Colonic mucosa (tissue), 4 donors: ENCODE measurements around the gene ZFYVE21. TPM values are rescaled to one million over a fixed set of nuclear protein-coding genes. Genes with fewer than 3 reads are reported as not detected.
A peak's percentile ranks its signal among the peaks of the same experiment; 100 is the strongest.

ENCODE experiments used
- DNase-seq: peaks from one replicate; pipeline ENCODE4 v3.0.0-alpha.2; 2020
- H3K27ac ChIP-seq: fragments of 200-600 bp; one replicate; pipeline ENCODE4 v1.8.0; 2021
- H3K27me3 ChIP-seq: fragments of 200-600 bp; one replicate; pipeline ENCODE4 v1.8.0; 2021
- H3K36me3 ChIP-seq: fragments of 200-600 bp; one replicate; pipeline ENCODE4 v1.8.0; 2021
- H3K4me1 ChIP-seq: fragments of 200-600 bp; one replicate; pipeline ENCODE4 v1.8.0; 2021; ENCODE audit warnings: mild to moderate bottlenecking
- H3K4me3 ChIP-seq: fragments of 200-600 bp; one replicate; pipeline ENCODE4 v1.8.0; 2021
- H3K9ac ChIP-seq, 2 donors: one replicate each; pipeline ENCODE4 v1.7.0; 2013; ENCODE audit warnings: control low read depth in 2 of 2, low read depth in 2 of 2, low read length in 2 of 2
- H3K9me3 ChIP-seq: fragments of 200-600 bp; one replicate; pipeline ENCODE4 v1.8.0; 2021
- intact Hi-C: fragments of 100-400 bp; cut with DNase I; formaldehyde crosslinking; loops from one replicate; pipeline ENCODE4 v1.14.1; 2022
- total RNA-seq, 2 donors: library from RNA; stranded (reverse); fragmentation: NEBNext Ultra II Directional in 1 of 2; extraction: Animal tissue kit (Norgen Biotek cat#: 25700) in 1 of 2; gene quantifications; one replicate each; pipeline ENCODE4 v1.2.1, GENCODE V29; 2021
- TF ChIP-seq, protein P1 (sequence below): fragments of 200-600 bp; IDR thresholded peaks from one replicate; pipeline ENCODE4 v1.8.0; 2022; ENCODE audit warnings: antibody characterized with exemption, mild to moderate bottlenecking
- donor health status: healthy.
- donor health status: DM: no; HTN: no; CAD: no.
- donor health status: DM: no; HTN: no; CAD: no.

The ZFYVE21 gene
- total RNA-seq, 2 donors from 2014 or later, result 49.3 to 68.9 TPM

DNA sequence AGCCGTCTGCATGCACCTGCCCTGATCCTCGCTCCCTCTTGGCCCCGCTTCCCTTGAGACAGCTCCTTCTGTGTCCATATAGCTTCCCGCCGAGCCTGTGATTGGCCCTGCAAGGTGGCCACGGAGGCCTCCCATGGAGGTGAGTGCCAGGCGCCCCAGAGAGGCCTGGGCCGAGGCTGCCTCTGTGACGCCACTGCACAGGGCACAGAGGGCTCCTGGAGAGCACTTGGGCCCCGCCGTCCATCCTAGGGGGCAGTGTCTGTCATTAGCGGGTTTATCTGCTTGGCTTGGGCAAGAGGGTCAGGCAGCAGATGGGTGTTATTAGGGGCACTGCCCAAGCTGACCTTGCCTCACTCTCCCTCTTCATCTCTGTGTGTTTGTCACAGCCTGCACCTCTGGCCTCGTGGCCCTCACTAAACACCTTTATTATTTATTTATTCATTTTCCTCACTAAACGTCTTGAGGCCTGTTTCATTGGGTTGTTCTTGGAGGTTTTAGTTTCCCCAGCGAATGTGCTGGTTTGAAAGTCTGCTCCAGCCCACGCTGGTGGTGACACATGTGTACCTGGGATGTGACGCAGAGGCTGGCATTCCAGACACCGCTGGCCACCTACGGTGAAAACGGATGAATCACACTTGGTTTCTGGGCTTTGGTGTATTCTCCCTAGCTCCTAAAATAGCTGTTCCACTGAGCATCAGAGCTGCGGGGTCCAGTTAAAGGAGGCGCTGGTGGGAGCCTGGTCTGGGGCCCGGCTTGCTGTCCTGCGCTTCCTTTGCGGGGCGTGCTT lies 5.9 kb downstream of the ZFYVE21 start:
- intact Hi-C loops, result no loop called here
- peaks cover 7% of the 10 kb centered on the region for H3K4me1 ChIP-seq
- DNase-seq, result no peak
- no peak overlapping the region for H3K9ac ChIP-seq
- H3K9me3 ChIP-seq, result no peaks in the 10 kb centered on the region
- H3K27ac ChIP-seq, result no peak overlapping the region
- H3K36me3 ChIP-seq, result no peaks in the 10 kb centered on the region
- TF ChIP-seq, protein P1, sequence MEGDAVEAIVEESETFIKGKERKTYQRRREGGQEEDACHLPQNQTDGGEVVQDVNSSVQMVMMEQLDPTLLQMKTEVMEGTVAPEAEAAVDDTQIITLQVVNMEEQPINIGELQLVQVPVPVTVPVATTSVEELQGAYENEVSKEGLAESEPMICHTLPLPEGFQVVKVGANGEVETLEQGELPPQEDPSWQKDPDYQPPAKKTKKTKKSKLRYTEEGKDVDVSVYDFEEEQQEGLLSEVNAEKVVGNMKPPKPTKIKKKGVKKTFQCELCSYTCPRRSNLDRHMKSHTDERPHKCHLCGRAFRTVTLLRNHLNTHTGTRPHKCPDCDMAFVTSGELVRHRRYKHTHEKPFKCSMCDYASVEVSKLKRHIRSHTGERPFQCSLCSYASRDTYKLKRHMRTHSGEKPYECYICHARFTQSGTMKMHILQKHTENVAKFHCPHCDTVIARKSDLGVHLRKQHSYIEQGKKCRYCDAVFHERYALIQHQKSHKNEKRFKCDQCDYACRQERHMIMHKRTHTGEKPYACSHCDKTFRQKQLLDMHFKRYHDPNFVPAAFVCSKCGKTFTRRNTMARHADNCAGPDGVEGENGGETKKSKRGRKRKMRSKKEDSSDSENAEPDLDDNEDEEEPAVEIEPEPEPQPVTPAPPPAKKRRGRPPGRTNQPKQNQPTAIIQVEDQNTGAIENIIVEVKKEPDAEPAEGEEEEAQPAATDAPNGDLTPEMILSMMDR, result no peak
- H3K27me3 ChIP-seq, result no peaks in the 10 kb centered on the region
- no peak overlapping the region for H3K4me3 ChIP-seq

DNA sequence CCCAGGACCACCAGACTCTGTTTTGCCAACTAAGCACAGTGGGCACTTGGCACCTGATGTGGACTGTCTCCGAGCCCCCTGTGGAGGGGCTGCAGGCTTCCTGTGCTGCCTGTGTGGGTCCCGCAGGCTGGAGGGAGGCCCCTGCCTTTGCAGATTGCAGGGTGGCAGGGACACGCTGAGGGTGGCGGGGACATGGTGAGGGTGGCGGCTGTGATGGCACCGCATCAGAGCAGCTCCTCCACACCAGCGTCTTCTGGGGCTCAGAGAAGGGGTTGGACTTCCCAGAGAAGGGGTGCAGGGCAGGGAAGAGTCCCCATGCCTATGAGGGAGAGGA lies 8.1 kb downstream of the ZFYVE21 start:
- H3K27me3 ChIP-seq, result no peaks in the 10 kb centered on the region
- intact Hi-C loops, result no loop called here
- TF ChIP-seq, protein P1, result no peak
- H3K4me3 ChIP-seq, result no peak overlapping the region
- H3K9me3 ChIP-seq, result no peaks in the 10 kb centered on the region
- H3K36me3 ChIP-seq, result no peaks in the 10 kb centered on the region
- peaks cover 7% of the 10 kb centered on the region for H3K4me1 ChIP-seq
- DNase-seq, result no peak
- H3K27ac ChIP-seq, result no peak overlapping the region
- peak overlapping the region; percentile 40 to 43 for H3K9ac ChIP-seq

DNA sequence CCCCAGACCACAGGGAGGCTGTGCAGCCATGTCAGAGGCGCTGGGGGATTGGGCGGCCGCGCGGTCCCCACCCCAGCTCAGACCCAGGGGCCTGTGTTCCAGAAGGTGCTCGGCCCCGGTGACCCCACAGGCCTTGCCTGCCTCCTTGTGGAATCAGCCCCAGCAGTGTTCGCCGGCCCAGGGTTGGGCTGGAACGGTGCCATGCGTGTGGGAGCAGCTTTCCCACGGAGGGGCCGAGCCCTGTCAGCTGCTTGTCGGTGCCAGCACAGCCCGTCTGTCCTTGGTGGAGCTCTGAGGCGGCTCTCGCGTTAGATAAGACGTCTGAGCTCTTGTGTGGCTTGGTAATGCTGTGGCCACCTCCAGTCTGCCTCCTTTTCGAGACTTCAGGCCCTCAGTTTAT lies 8.5 kb downstream of the ZFYVE21 start:
- H3K27me3 ChIP-seq, result no peaks in the 10 kb centered on the region
- intact Hi-C loops, result no loop called here
- H3K4me1 ChIP-seq, result peaks cover 7% of the 10 kb centered on the region
- no peaks in the 10 kb centered on the region for H3K36me3 ChIP-seq
- TF ChIP-seq, protein P1, result no peak
- peak overlapping the region in 1 of 2 donors; percentile 40 for H3K9ac ChIP-seq
- no peak overlapping the region for H3K4me3 ChIP-seq
- no peaks in the 10 kb centered on the region for H3K9me3 ChIP-seq
- DNase-seq, result no peak
- no peak overlapping the region for H3K27ac ChIP-seq

DNA sequence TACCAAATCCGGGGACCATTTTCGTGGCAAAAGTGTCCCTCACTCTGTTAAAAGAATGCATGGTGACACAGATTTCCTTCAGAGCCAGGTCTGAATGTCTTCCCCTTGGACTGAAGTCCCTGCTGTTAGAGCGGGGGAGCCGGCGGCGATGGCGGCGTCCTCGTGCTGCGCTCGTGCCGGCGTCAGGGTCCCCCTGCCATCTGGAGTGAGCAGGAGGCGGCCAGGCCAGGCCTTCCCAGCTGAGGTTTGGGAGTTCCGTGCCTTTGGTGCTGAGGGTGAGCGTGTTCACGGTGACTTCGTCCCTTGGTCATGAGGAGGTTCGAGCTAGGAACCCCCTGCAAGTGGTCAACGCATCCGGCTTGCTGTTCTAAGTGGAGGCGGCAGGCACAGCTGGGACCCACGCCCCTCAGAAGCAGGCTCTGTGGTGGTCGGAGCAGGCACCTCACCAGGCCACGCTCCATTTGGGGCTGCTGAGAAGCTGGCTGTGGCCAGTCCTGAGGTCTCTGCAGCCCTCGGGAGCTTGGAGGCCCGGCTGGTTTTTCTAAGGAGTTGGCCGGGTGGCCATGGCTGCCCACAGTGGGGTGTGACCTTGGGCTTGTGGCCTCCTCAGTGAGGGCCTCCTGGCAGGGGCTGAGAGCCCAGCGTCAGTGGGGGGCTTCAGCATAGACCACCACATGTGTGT lies 9.5 kb downstream of the ZFYVE21 start:
- intact Hi-C loops, result no loop called here
- H3K27me3 ChIP-seq, result no peaks in the 10 kb centered on the region
- no peak overlapping the region for H3K9ac ChIP-seq
- no peaks in the 10 kb centered on the region for H3K9me3 ChIP-seq
- TF ChIP-seq, protein P1, result no peak
- H3K36me3 ChIP-seq, result no peaks in the 10 kb centered on the region
- no peak for DNase-seq
- H3K4me1 ChIP-seq, result peaks cover 7% of the 10 kb centered on the region
- no peak overlapping the region for H3K4me3 ChIP-seq
- no peak overlapping the region for H3K27ac ChIP-seq

DNA sequence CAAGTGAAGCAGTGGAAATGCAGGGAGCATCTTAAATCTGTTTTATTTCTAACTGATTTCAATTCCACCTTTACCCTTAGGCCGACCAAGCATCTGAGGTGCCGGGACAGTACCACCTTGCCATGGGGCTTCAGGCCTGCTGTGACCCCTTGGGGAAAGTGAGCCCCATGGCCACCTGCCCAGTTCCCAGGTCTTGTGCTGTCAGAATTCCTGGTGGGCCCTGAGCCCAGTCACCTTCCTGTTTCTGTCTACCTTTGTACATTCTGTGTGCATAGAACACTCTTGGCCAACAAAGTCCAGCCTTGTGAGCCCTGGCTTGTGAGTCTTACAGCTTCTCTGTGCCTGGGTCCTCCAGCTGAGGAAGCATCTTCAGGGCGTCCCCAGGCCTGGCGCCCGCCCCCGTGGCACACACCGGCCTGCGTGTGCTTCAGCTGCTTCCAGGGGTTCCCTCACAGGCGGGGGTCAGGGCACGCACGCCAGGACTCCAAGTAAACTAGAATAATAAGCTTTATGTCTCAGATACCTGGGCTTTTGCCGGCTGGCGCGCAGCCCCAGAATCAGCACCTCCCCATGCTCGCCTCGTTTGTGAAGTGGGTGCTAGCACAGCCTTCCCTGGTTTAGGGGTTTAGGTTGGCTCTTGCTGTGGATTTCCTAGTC lies 10.3 kb downstream of the ZFYVE21 start:
- Histone ChIP-seq H3K4me1 (peaks cover 7% of the 10 kb centered on the region), H3K9ac (peak overlapping the region in 1 of 2 donors; percentile 8), H3K9me3 (no peaks in the 10 kb centered on the region), H3K27ac (no peak overlapping the region), H3K4me3 (no peak overlapping the region), H3K36me3 (no peaks in the 10 kb centered on the region), H3K27me3 (no peaks in the 10 kb centered on the region)
- TF ChIP-seq, protein P1, result no peak
- intact Hi-C loops, result no loop called here
- DNase-seq, result no peak
